HG02938 (cell line): ENCODE data around the gene GPR3.
"Not testable (repeated sequence)": the region's sequence is repeated elsewhere in the genome, so short reads cannot be mapped to it uniquely, and the experiment has no call there.

ENCODE experiments used
- ATAC-seq: cut with Tn5 transposase; IDR thresholded peaks from one replicate; pipeline ENCODE4 v1.9.1; 2021; ENCODE audit warnings: mild to moderate bottlenecking, moderate library complexity; ENCODE audit not compliant: unreplicated experiment

Gene GPR3

GRCh38 chr1:27398405-27399149, 6.2 kb downstream of the GPR3 start:
- ATAC-seq, result no peak

DNA sequence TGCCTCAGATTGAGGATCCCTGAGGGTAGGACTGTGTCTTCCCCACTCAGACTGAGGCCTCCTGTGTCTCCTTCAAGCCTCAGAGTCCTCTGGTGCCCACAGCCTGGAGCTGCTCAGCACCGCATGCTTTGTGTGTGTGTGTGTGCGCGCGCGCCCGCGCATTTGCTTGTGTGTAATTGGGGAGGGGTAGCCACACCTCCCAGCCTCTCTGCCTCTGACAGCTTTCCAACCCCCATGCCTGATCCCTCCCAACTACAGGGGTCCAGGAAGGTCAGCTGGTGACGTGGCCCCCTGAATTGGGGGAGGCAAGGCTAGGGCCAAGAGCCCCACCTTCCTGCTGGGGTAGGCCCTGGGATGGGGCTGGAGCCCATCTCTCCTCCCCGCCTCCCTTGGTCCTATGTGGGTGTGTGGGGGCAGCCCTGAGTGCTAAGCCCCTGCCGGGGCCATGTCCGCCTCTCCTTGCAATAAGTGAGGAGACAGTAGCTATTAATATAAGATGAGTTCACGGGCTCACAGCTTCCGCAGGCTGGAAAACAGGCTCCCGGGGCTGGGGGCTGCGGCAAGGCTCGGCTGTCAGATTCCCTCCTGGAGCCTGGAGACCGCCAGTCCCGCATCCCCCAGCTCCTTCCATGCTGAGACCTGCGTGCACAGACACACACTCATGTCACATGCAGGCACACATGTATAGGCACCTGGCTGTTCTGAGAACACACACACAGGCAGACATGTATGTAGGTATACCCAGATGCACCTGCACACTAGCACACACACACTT, 7.0 kb downstream of the GPR3 start:
- no peak for ATAC-seq

- no peak for ATAC-seq
Observed at GRCh38 chr1:27400082-27400962, 7.9 kb downstream of the GPR3 start.

DNA sequence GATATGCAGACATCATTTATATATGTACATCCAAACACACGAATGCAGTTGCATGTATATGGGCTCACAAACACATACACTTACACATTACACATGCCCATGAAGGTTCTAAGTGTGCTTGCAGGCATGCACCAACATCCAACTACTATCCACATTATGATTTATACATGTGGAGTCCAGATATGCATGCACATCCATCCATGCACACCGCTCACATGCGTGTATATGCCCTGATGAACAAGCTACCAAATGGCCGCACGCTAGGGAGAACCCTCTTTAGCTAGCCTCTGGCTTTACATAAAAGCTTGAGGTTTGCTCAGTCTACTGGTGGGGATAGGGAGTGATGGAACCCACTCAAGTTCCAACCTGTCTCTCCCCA, 8.5 kb downstream of the GPR3 start:
- no peak for ATAC-seq

DNA sequence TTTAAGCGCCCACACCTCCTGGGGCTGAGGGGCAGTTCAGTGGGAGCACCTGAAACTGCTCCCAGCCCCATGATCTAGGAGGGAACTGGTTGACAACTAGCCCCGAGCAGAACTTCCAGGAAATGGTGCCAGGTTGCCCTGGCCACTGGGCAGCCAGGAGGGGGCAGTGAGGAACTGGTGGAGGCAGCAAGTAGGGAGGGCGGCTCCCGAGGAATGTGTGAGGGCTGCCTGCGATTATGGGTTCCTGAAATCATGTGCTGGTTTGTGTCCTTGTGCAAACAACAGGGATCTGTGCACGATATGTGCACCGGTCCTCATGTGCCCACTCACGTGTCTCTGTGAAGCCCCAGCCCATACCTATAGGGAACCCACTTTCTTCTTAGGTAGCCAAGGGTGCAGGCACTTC, 9.9 kb downstream of the GPR3 start:
- no peak for ATAC-seq

DNA sequence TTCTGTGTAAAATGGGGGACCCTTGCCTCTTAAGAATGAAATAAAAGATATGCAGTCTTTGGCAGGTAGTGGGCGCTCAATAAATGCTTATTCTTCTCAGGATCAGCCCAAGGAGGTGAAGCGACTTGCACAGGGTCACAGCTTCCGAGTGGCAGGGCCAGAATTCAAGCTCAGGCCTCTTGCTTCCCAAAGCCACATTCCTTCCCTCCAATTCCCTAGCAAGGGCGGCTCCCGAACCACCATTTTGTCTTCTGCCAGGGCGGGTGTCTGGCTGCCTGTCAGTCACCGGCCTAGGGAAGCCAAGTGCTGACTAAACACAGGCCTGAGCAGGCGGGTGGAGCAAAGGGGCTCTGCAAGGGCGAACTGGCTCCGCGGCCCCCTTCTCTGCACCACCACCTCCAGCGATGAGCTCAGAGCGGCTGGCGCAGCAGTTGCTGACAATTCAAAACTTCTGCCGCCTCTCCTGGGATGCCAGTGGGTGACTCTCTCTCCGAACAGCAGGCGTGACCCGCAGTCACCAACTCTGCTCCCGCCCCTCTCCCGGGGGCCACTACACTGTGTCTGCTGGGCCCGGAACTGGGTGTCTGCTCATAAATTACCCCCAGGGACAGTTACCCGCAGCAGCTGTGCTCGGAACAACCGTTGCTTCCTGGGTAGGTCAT, 10.8 kb downstream of the GPR3 start:
- ATAC-seq, result no peak

DNA sequence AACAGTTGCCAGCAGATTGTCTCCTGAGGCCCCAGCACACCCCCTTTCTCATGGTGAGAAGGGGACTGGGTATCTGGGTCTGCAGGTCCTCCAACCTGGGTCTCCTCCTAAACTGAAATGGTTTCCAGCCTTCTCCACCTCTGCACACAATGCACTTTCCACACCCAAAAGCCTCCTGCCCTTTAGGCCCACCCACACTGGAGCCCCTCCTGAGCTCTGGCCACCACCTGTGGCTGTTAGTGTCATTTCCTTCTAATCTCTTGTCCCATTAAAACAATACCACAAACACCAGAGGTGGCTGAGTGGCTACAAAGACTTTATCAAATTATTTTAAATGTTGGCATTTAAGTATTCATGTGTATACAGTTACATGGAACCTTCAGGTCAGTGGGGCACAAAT, 11.5 kb downstream of the GPR3 start:
- ATAC-seq, result no peak

DNA sequence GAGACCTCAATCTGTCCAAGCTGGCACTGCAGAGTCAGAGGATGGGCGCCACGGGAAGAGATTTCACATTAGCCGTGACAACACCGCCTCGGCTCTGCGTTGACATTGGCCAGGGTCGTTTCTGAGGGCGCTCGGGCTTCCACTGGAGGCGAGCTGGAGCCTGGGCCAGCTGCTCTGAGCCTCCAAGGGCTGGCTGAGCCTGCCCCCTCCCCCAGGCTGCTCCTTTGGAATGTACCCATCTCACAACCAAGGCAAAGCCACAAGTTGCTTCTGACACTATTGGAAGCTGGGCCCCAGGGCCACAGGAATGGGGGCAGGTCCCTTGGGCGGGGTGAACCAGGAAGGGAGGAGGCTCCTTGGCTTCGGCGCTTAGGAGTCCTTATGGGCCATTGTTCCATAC, 12.7 kb downstream of the GPR3 start:
- ATAC-seq, result no peak

DNA sequence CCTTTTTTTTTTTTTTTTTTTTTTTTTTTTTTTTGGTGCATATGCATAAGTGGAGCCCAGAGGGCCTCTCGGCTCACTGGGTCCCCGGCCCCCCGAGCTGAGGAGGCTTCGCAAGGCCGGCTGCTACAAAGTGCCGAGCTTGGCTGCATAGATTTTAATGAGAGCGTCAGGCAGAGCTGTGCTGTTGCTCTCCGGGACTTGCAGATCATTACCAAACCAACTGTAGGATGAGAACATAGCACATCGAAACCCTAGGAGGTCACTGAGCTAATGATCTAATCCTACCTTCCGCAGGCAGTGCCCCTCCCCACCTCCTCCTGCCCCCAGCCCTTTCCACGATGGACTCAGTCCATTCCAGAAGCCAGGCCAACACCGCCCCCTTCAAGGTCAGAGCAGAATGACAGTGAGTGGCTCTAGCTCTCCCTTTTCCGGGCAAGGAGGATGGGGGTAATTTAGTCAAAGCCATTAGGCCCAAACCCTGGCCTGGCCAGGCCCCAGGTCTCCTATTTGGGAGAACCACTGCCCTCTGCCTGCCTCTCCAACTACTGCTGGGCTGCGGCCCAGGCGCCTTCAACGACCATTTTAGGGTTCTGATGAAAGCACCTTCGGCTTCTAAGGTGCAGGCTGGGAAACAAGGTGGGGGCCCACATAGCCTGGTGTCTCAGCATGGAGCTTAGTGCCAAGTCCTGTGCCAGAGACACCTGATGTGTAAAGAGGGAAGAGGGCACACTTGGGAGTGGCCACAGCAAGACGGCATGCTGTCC, 13.4 kb downstream of the GPR3 start:
- not testable (repeated sequence) for ATAC-seq

GRCh38 chr1:27406362-27406680, 13.9 kb downstream of the GPR3 start:
- no peak for ATAC-seq

GRCh38 chr1:27406791-27407190, 14.4 kb downstream of the GPR3 start:
- not testable (repeated sequence) for ATAC-seq

DNA sequence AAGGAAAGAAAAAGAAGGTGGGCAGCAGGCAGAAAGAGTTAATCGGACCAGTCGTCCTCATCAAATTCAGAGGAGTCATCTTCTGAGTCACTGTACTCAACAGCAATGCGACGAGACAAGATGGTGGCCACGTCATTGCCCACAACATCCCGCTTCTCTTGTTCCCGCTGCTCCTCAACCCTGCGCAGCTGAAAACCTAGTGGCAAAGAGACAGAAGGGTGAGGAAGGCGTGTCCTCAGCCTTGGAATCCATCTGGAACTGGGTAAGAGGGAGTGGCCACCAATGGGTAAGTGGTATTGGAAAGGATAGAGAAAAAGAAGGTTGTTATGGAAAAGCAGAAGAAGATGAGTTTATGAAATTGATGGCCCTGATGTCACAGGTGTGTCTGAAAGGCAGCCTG, 15.7 kb downstream of the GPR3 start:
- ATAC-seq, result no peak

DNA sequence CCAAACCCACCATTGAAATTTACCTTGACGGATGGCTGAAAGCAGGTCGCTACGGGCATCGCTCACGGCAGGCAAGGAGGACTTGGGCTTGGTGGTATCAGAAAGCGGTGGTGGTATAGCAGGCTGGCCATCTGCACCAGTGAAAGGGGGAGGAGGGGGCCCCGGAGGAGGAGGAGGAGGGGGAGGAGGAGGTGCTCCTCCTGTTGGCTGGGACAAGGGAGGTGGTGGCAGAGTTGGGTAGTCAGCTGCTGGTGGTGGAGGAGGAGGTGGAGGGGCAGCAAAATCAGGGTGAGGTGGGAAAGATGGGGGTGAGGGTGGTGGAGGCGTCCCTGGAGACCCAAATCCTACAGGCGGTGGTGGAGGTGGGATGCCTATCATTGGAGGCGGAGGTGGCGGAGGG, 17.2 kb downstream of the GPR3 start:
- ATAC-seq, result no peak

DNA sequence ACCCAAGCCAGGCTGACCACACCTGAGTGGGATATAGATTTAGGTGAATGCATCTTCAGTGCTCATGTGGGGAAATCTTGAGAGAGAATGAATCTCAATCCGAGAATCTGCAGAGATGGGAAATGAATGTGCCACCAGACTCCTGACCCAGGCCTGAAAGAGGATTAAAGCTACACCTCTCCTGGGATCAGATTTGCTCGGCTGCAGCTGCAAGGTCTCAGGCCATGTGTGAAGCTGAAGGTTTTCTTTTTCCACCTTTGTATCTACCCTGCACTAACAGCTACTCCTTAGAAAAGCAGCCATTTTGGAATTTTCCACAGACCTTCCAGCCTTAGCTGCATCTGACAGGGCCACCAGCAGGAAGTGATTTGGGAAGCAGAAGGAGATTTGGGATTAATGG, 18.3 kb downstream of the GPR3 start:
- ATAC-seq, result no peak

DNA sequence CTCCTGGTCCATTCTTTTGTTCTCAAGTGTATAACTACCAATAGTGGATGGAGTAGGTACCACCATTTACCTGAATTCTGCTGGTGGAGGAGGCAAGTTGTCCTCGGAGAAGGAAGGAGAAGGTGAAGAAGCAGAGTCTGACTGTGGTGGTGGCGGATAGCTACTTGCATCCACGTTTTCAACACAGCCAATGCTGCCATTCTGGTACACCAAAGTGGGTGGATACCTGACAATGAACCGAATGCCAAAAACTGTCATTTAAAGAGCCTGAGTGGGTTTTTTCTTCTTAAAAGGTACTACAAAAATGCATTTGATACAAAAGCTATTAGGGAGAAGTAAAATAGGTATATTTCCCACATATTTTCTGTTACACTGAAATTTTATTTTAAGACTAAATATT, 20.1 kb downstream of the GPR3 start:
- no peak for ATAC-seq

DNA sequence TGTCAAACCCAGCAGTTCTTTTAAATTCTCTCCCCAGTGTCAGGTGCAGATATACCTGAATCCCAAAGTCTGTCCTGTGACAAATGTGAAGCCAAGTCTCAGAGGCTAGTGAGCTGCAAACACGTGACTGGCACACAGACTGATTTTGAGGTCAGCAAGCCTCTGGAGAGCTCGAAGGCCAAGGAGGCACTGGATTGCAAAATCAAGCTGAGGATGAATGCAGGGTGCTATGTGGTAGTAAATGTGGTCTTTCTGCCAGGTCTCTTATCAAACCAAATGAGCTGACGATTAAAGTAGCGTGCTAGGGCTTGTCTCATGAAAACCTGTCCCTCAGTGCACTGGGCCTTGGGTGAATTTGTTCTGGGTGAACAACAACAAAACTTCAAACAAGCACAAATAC, 20.6 kb downstream of the GPR3 start:
- ATAC-seq, result no peak

DNA sequence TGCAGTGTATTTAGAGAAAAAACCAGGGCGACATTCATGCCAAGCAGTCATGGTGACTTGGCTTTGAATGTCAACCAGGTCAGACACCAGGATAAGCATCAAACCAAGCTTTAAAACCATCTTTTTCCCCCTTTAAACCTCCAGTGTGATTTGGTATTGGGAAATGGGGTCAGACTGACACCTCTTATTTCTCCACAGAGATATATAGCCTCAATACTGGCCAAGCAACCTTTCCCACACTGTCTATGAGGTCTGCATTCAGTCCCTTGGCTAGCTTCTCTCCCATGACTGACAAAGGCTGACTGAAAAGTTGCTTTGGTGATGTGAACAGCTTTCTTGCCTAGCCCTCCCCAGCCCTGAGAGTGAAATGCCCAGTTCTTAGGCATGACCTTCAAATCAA, 21.7 kb downstream of the GPR3 start:
- no peak for ATAC-seq

DNA sequence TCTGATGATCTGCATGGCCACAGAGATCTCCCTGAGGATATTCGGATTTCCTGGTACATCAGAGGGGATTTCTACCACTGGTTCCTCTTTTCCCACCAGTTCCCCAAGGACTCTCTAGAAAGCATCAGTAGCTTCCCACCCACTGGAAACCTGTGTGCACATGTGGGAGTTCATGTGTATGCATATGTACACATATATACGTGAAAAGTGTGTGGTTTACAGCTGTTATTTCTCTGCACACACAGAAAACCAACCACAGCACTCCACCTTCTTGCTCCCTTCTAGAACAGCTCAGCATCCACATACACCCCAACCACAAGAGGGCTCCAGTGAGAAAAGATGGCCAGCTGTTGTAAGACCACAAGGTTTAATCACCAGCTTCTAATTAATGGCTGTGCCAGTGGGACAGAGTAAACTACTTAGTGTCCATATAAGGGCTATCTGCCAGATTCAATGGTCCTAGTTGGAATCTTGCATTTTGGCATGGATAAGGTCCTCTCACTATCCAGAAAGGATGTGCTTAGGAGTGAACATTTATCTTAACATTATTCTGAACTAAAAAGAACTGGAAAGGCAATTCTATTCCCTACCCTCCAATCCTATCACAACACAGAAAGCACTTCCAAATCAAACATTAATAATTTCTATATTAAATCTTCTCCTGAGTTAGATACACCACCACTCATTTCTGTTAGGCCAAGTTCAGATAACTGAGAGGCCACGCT, 24.1 kb downstream of the GPR3 start:
- ATAC-seq, result no peak

DNA sequence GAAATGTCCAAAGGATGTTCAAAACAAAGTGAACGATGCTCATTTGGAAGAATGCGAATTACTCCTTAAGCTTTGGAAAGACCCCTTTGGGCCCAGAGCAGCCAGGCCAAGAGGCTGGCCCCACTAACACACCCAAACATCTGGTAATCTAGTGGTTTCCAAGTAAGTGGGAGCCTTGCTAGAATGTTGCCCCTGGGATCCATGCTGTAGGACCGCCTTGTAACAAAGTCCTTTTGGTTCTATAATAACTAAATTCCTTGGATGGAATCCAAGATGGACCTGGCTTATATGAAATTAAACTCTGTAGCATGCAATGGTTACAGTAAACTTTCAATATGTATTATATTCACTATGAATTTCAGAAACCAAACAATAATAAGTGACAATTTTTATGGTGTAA, 25.3 kb downstream of the GPR3 start:
- no peak for ATAC-seq
